ENCODE results near the gene CEP112. TPM values are rescaled to one million over a fixed set of nuclear protein-coding genes. Genes with fewer than 3 reads are reported as not detected.

The CEP112 gene
- total and polyA plus RNA-seq, 2 of the 4 experiments (the other 2 are of a cell fraction): 2.5 to 5.6 TPM

GRCh38 chr17:66165537-66166123 lies 26.3 kb downstream of the CEP112 start:
- H2AK5ac ChIP-seq (ENCODE audit: low read depth, low read length): no peak overlapping the region
- DNase-seq (peak; percentile 75), ATAC-seq (ENCODE audit: low read depth) (peak; percentile 92)
- no peak overlapping the region for H3K27ac ChIP-seq (ENCODE audit: insufficient read depth, low read length)
- in situ Hi-C loops (cut with MboI; ENCODE audit: low sequenced_read_pairs) (loop anchor here (5.0 to 25.0 kb wide), 2 partner anchors 603 to 933 kb away; partner anchors contain the start of gene AXIN2), intact Hi-C loops (cut with micrococcal nuclease) (loop anchor here (1.0 kb wide), 5 partner anchors 604 to 934 kb away; partner anchors contain the start of gene AXIN2), dilution Hi-C loops (cut with HindIII; ENCODE audit: low sequenced_read_pairs, unreplicated experiment) (no loop called here)
- no peak overlapping the region for H3K18ac ChIP-seq (ENCODE audit: low read depth, low read length)
- no peak overlapping the region for H3K56ac ChIP-seq (ENCODE audit: extremely low read depth, insufficient read depth, low read length)
- no peaks in the 10 kb centered on the region for H4K20me1 ChIP-seq (ENCODE audit: insufficient read depth, low read length)
- H3K14ac ChIP-seq (replicated peaks; ENCODE audit: low read depth, low read length): no peak overlapping the region
- no peaks in the 10 kb centered on the region for H3K27me3 ChIP-seq (ENCODE audit: control insufficient read depth, insufficient read depth, low read length)
- no peak overlapping the region for H2AK9ac ChIP-seq (replicated peaks; ENCODE audit: low read depth, low read length, poor library complexity)
- H3K4me2 ChIP-seq (ENCODE audit: low read depth, low read length): no peak overlapping the region
- no peak overlapping the region for H2BK20ac ChIP-seq (ENCODE audit: low read depth, low read length)
- H2BK5ac ChIP-seq (ENCODE audit: low read depth, low read length, poor library complexity, severe bottlenecking): no peak overlapping the region
- no peaks in the 10 kb centered on the region for H3K9me3 ChIP-seq (ENCODE audit: control insufficient read depth, insufficient read depth, low read length)
- H2BK120ac ChIP-seq (ENCODE audit: low read depth, low read length): no peak overlapping the region
- POLR2A ChIA-PET (ENCODE audit: unreplicated experiment): no interaction called here
- H3K23ac ChIP-seq (ENCODE audit: low read depth, low read length): no peak overlapping the region
- CTCF ChIA-PET: interaction anchor here (0.7 to 1.8 kb wide), 5 partner anchors 12 to 934 kb away, joined by 3 to 11 read pairs (median 3); no protein-coding TSS in a partner anchor
- H3K9ac ChIP-seq (ENCODE audit: low read depth, low read length): no peak overlapping the region
- H3K79me1 ChIP-seq (ENCODE audit: low read depth in 1 of 2, low read length in 2 of 2): no peaks in the 10 kb centered on the region; a peak in 1 of 4 replicates
- H4K5ac ChIP-seq (ENCODE audit: low read depth, low read length): no peak overlapping the region
- no peaks in the 10 kb centered on the region for H3K36me3 ChIP-seq (ENCODE audit: control insufficient read depth, insufficient read depth, low read length)
- no TSS peak for BruUV-seq (replicated peaks)
- no peak overlapping the region for H2BK15ac ChIP-seq (ENCODE audit: low read depth, low read length)
- no peak overlapping the region for H4K91ac ChIP-seq (ENCODE audit: insufficient read depth, low read depth, low read length)
- no peak overlapping the region for H2AFZ ChIP-seq (replicated peaks; ENCODE audit: low read length, poor library complexity)
- H3K9me1 ChIP-seq (ENCODE audit: insufficient read depth, low read length): peaks cover 2% of the 10 kb centered on the region; the same call in 1 of the 2 replicates
- H3K4ac ChIP-seq (ENCODE audit: low read depth, low read length): no peak overlapping the region
- no peak overlapping the region for H4K8ac ChIP-seq (ENCODE audit: low read depth in 2 of 2, low read length in 2 of 2)
- TF ChIP-seq USF2 (IDR thresholded peaks at IDR 0.05; ENCODE audit: low read depth, low read length) (no peak), CTCF (conservative IDR thresholded peaks at IDR 0.05; ENCODE audit: low read depth, low read length) (peak; percentile 81), FOS (IDR thresholded peaks at IDR 0.05; ENCODE audit: low read depth, low read length) (no peak), RAD21 (IDR thresholded peaks at IDR 0.05; ENCODE audit: low read length) (peak; percentile 91), POLR2A (IDR thresholded peaks at IDR 0.05; ENCODE audit: low read depth, low read length) (0 out of 2 replicates have a peak, but pooled peaks have one; percentile 38), CHD1 (IDR thresholded peaks at IDR 0.05; ENCODE audit: low read depth, low read length) (no peak), SMC3 (IDR thresholded peaks at IDR 0.05; ENCODE audit: low read depth, low read length) (peak; percentile 92)
- H3K4me3 ChIP-seq (ENCODE audit: insufficient read depth, low read depth, low read length): no peak overlapping the region
- H3K4me1 ChIP-seq (ENCODE audit: control insufficient read depth, insufficient read depth, low read length): no peaks in the 10 kb centered on the region

All from IMR-90 (cell line).